Fibroblast of skin of abdomen (primary cell): ENCODE measurements around the gene FAM168A. TPM values are rescaled to one million over a fixed set of nuclear protein-coding genes. Genes with fewer than 3 reads are reported as not detected.

Experiments used
- DNase-seq: peaks from one replicate; pipeline ENCODE4 v3.0.0-alpha.2; 2013
- polyA plus RNA-seq, 2 experiments: library from polyadenylated mRNA; unstranded; fragments of 120-200 nt; gene quantifications; one replicate each; pipeline ENCODE4 v1.2.1, GENCODE V29; 2013; ENCODE audit not compliant: insufficient read length in 2 of 2

The FAM168A gene
- polyA plus RNA-seq (2013, experiment 1 of 2; ENCODE audit: insufficient read length), result 36.6 TPM
- 35.5 TPM for polyA plus RNA-seq (2013, experiment 2 of 2; ENCODE audit: insufficient read length)

GRCh38 chr11:73597956-73598718 is at the start of gene FAM168A:
Gene FAM168A, minus strand, starts transcription at chr11:73598112. Its CDS starts 129,638 bp downstream, at chr11:73468474.
- peak; percentile 98 for DNase-seq

GRCh38 chr11:73647459-73648100 is 49.7 kb upstream of the FAM168A start:
- peak; percentile 66 for DNase-seq

- peak; percentile 12 for DNase-seq
Measured at GRCh38 chr11:73645972-73646631, 48.2 kb upstream of the FAM168A start, which contains the start of gene PLEKHB1. Gene PLEKHB1, plus strand, starts transcription at chr11:73646581. Its CDS starts 28 bp downstream, at chr11:73646609.

GRCh38 chr11:73645121-73645969 is 47.4 kb upstream of the FAM168A start:
- peak; percentile 28 for DNase-seq

- no peak for DNase-seq
Measured at GRCh38 chr11:73641668-73642067, 43.8 kb upstream of the FAM168A start.

- no peak for DNase-seq
Measured at GRCh38 chr11:73640592-73640991, 42.7 kb upstream of the FAM168A start.

- no peak for DNase-seq
Measured at GRCh38 chr11:73637012-73637411, 39.1 kb upstream of the FAM168A start.

- no peak for DNase-seq
Measured at GRCh38 chr11:73636249-73636648, 38.3 kb upstream of the FAM168A start.

- no peak for DNase-seq
Measured at GRCh38 chr11:73635721-73636120, 37.8 kb upstream of the FAM168A start.

- no peak for DNase-seq
Measured at GRCh38 chr11:73633999-73634398, 36.1 kb upstream of the FAM168A start.

GRCh38 chr11:73632996-73633395 is 35.1 kb upstream of the FAM168A start:
- DNase-seq, result no peak

GRCh38 chr11:73629907-73630306 is 32.0 kb upstream of the FAM168A start:
- DNase-seq, result no peak

- peak; percentile 56 for DNase-seq
Measured at GRCh38 chr11:73625696-73626318, 27.9 kb upstream of the FAM168A start.

- DNase-seq, result no peak
Measured at GRCh38 chr11:73623686-73624085, 25.8 kb upstream of the FAM168A start.

- no peak for DNase-seq
Measured at GRCh38 chr11:73622926-73623593, 25.1 kb upstream of the FAM168A start.

GRCh38 chr11:73614591-73614990 is 16.7 kb upstream of the FAM168A start:
- no peak for DNase-seq

- DNase-seq, result no peak
Measured at GRCh38 chr11:73612601-73613140, 14.8 kb upstream of the FAM168A start.

- no peak for DNase-seq
Measured at GRCh38 chr11:73598719-73599379, 937 bp upstream of the FAM168A start.

- DNase-seq, result no peak
Measured at GRCh38 chr11:73597336-73597955, 466 bp downstream of the FAM168A start.

- DNase-seq, result no peak
Measured at GRCh38 chr11:73596547-73596946, 1.4 kb downstream of the FAM168A start.
